Ovary (tissue), 9 donors: ENCODE measurements around the gene LRRC15. TPM values are rescaled to one million over a fixed set of nuclear protein-coding genes. Genes with fewer than 3 reads are reported as not detected.

Experiments
- DNase-seq, 5 donors: peaks; one replicate each; pipeline ENCODE4 v3.0.0-alpha.2; 2019 to 2020
- H3K27ac ChIP-seq, 2 donors: fragments of 200-600 bp; one replicate each; pipeline versions ENCODE4 v1.5.1 to v1.8.0; 2019 to 2022
- H3K27me3 ChIP-seq: fragments of 200-600 bp; one replicate; pipeline ENCODE4 v1.8.0; 2022
- H3K36me3 ChIP-seq: fragments of 200-600 bp; sonication (generic); one replicate; pipeline ENCODE4 v1.5.1; 2019
- H3K4me1 ChIP-seq: one replicate; pipeline ENCODE4 v1.8.1; 2013; ENCODE audit warnings: mild to moderate bottlenecking, moderate library complexity; ENCODE audit not compliant: insufficient read depth
- H3K4me3 ChIP-seq: fragments of 200-600 bp; sonication (generic); one replicate; pipeline ENCODE4 v1.5.1; 2017
- H3K9me3 ChIP-seq, 2 donors: fragments of 200-600 bp in 1 of 2; sonication (generic) in 1 of 2; one replicate each; pipeline versions ENCODE4 v1.5.1 to v1.8.1; 2013 to 2019; ENCODE audit warnings: mild to moderate bottlenecking in 1 of 2, moderate library complexity in 1 of 2
- CTCF ChIP-seq, 3 donors: fragments of 450-650 bp in 2 of 3; fragments of 200-600 bp in 1 of 3; IDR thresholded peaks; one replicate each; pipeline versions ENCODE4 v1.5.1 to v1.8.0; 2016 to 2022; ENCODE audit warnings: antibody characterized with exemption in 3 of 3, mild to moderate bottlenecking in 1 of 3
- EP300 ChIP-seq: sonication (generic); formaldehyde crosslinking; IDR thresholded peaks from one replicate; pipeline ENCODE4 v1.6.1; 2017; ENCODE audit warnings: antibody characterized with exemption
- POLR2A ChIP-seq: fragments of 450-650 bp; IDR thresholded peaks from one replicate; pipeline ENCODE4 v1.6.1; 2017; ENCODE audit warnings: antibody characterized with exemption, mild to moderate bottlenecking, moderate library complexity
- WGBS, 3 donors: extraction: QIAGEN DNeasy Blood & Tissue Kit in 1 of 3; methylation state at CpG; one replicate each; pipeline versions ENCODE4 v1.1.5 to v1.1.7; 2013 to 2017; 5-methylcytosine and 5-hydroxymethylcytosine counted together
- intact Hi-C, 4 donors: fragments of 100-400 bp; cut with DNase I; formaldehyde crosslinking; loops; one replicate each; pipeline versions ENCODE4 v1.11.0 to v1.15.1; 2022 to 2023
- polyA plus RNA-seq, 2 donors: library from polyadenylated mRNA; stranded (reverse); fragments of 200-250 nt in 1 of 2; fragments of 350-450 nt in 1 of 2; fragmentation: Illumina TruSeq in 1 of 2; extraction: RNeasy Lipid Tissue Mini Kit (QIAGEN cat#74804) in 1 of 2; gene quantifications; one replicate each; pipeline ENCODE4 v1.2.3, GENCODE V29; 2013 to 2014
- total RNA-seq, 7 donors: library from RNA; depleted of rRNA in 2 of 7; stranded (reverse); fragments of >200 nt in 2 of 7; fragmentation: NEBNext Ultra II Directional in 3 of 7; extraction: Animal tissue kit (Norgen Biotek cat#: 25700) in 3 of 7; gene quantifications; one replicate each; pipeline versions ENCODE4 v1.1.0 to v1.2.4, GENCODE V29; 2016 to 2023
- donor health status: DM: no; HTN: no; CAD: no; lungs with moderate emphysema.
- donor health status: DM: no; HTN: no; CAD: no.
- donor health status: Bipolar disorder and iron deficiency.
- donor health status: DM: yes; HTN: yes; CAD: no.
- donor health status: DM: no; HTN: no; CAD: no.
- donor health status: DM: yes; HTN: yes; CAD: no.

LRRC15 gene
- total and polyA plus RNA-seq, 9 donors: 0.05 to 2.5 (median 0.19) TPM; not detected in 1

DNA sequence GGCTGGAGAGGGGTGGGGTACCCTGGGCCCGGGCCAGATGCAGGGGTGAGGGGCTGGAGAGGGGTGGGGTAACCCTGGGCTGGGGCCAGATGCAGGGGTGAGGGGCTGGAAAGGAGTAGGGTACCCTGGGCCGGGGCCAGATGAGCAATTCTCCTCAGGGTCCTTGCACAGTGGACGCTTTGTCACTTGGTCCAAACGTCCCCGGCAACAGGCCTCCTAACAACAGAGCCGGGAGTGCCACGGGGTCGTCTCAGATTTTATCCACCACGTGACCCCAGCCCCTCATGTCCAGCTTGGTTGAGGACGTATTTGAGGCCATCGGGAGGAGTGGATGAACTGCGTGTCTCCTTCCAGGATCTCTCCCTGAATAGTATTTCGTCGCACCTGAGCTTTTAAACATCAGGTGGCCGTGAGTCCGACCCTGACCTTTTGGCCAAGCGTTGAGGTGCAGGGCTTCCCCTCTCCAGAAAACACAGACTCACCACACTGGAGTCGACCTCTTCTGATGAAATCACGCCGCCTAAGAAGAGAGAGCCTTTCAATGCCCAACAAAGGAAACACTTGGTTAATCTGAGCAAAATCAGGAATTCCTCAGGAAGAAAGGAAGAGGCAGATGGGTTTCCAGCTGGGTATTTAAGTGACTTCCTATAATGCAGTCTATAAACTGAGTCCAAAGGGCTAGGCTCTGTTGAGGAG lies 12.8 kb upstream of the LRRC15 start:
- Histone ChIP-seq H3K4me1 (no peaks in the 10 kb centered on the region), H3K27me3 (no peaks in the 10 kb centered on the region), H3K27ac (no peak overlapping the region), H3K36me3 (no peaks in the 10 kb centered on the region), H3K9me3 (no peaks in the 10 kb centered on the region), H3K4me3 (no peak overlapping the region)
- intact Hi-C loops: no loop called here
- 82 to 86% (median 82%) methylated on average over 19 to 20 of the region's 20 CpGs for WGBS, 3 donors
- peak in 1 of 5 donors; percentile 18 for DNase-seq
- TF ChIP-seq CTCF (IDR thresholded peaks at IDR 0.05) (no peak), POLR2A (no peak), EP300 (no peak)

GRCh38 chr3:194381460-194381875 lies 11.9 kb upstream of the LRRC15 start:
- H3K4me1 ChIP-seq: no peaks in the 10 kb centered on the region
- H3K27me3 ChIP-seq: no peaks in the 10 kb centered on the region
- H3K27ac ChIP-seq: no peak overlapping the region
- peak in 1 of 5 donors; percentile 22 for DNase-seq
- H3K36me3 ChIP-seq: no peaks in the 10 kb centered on the region
- TF ChIP-seq EP300: no peak
- no peaks in the 10 kb centered on the region for H3K9me3 ChIP-seq
- intact Hi-C loops: no loop called here
- WGBS, 3 donors: 48 to 56% (median 51%) methylated on average over 17 of the region's 17 CpGs
- H3K4me3 ChIP-seq: no peak overlapping the region

DNA sequence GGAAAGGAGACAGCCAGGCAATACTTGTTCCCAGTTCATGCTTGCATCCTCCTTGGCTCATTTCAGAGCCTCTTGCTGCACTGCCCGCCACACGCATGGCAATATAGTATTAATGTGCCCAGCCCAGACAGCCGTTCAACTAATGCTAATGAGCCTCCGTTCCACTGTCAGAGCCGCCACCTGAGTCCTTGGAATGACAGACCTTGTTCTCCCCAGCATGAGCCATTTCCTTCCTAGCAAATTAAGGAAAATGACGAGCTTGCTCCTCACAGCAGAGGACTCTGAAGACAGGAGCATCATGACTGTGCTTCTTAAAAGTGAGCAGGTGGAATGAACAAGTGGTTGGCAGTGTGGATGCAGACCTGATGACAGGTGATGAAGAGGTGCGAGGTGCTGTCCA lies 10.8 kb upstream of the LRRC15 start:
- intact Hi-C loops: no loop called here
- no peak overlapping the region for H3K4me3 ChIP-seq
- TF ChIP-seq POLR2A (no peak), EP300 (no peak), CTCF (IDR thresholded peaks at IDR 0.05) (no peak)
- H3K4me1 ChIP-seq: no peaks in the 10 kb centered on the region
- no peak overlapping the region for H3K27ac ChIP-seq
- DNase-seq: peak in 1 of 5 donors; percentile 7
- H3K9me3 ChIP-seq: no peaks in the 10 kb centered on the region
- H3K36me3 ChIP-seq: no peaks in the 10 kb centered on the region
- no peaks in the 10 kb centered on the region for H3K27me3 ChIP-seq
- WGBS, 3 donors: 80 to 85% (median 82%) methylated on average over 7 of the region's 7 CpGs

GRCh38 chr3:194379651-194380050 lies 10.1 kb upstream of the LRRC15 start:
- DNase-seq: peak in 1 of 5 donors; percentile 7
- WGBS, 3 donors: 80 to 83% (median 81%) methylated on average over 9 of the region's 9 CpGs
- H3K9me3 ChIP-seq: no peaks in the 10 kb centered on the region
- H3K4me3 ChIP-seq: no peak overlapping the region
- H3K36me3 ChIP-seq: no peaks in the 10 kb centered on the region
- no peaks in the 10 kb centered on the region for H3K4me1 ChIP-seq
- intact Hi-C loops: no loop called here
- no peak overlapping the region for H3K27ac ChIP-seq
- no peaks in the 10 kb centered on the region for H3K27me3 ChIP-seq
- no peak for TF ChIP-seq POLR2A
- no peak for TF ChIP-seq CTCF (IDR thresholded peaks at IDR 0.05)
- no peak for TF ChIP-seq EP300

- peak in 1 of 5 donors; percentile 11 for DNase-seq
- Histone ChIP-seq H3K36me3 (no peaks in the 10 kb centered on the region), H3K27me3 (no peaks in the 10 kb centered on the region), H3K4me1 (no peaks in the 10 kb centered on the region), H3K9me3 (no peaks in the 10 kb centered on the region), H3K27ac (no peak overlapping the region), H3K4me3 (no peak overlapping the region)
- TF ChIP-seq POLR2A (no peak), CTCF (IDR thresholded peaks at IDR 0.05) (no peak), EP300 (no peak)
- intact Hi-C loops: no loop called here
- WGBS, 3 donors: 86 to 91% (median 90%) methylated on average over 6 of the region's 6 CpGs
Measured at GRCh38 chr3:194379231-194379630, 9.7 kb upstream of the LRRC15 start.
